Measurements from ENCODE around the gene STAT3.

DNA sequence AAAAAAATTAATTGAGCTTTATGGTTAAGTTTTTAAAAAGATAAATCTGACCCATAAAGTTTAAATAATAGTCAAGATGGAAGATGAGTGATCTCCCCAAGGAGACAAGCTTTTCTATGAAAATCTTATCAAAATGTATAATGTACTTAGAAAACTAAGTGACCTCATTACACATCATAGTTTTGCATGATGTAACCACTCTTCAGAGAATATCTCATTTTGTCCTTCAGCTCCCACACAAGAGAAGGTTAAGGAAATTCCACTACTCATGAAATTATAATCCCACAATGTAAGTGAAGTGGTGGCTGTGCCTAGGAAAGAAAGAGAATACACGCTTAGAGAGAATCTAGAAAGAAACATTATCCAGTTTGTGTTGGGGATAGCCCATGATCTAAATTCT is 14.3 kb downstream of the STAT3 start:
- TF ChIP-seq MBD4 (IDR thresholded peaks at IDR 0.05; ENCODE audit: borderline replicate concordance, low read length) (no peak), NCOR1 (IDR thresholded peaks at IDR 0.05; ENCODE audit: borderline replicate concordance, low read length) (no peak), ZNF644 (CRISPR knock-in tag; IDR thresholded peaks at IDR 0.05; ENCODE audit: low read depth) (no peak), KLF13 (CRISPR knock-in tag; IDR thresholded peaks at IDR 0.05) (no peak), ZNF672 (CRISPR knock-in tag; IDR thresholded peaks at IDR 0.05) (no peak), PHF20 (CRISPR knock-in tag; IDR thresholded peaks at IDR 0.05) (no peak), ZNF782 (CRISPR knock-in tag; IDR thresholded peaks at IDR 0.05; ENCODE audit: borderline replicate concordance) (no peak)
